NCI-H2029 (cell line): ENCODE data around the gene M6PR.

Source experiments
- DNase-seq: peaks from one replicate; lab custom pipeline; 2025; lab: John Stamatoyannopoulos, UW

Gene M6PR

GRCh38 chr12:8949342-8950220, at the start of gene M6PR:
Gene M6PR (minus strand): TSS chr12:8949645. CDS start chr12:8946404, 3,241 bp downstream.
- DNase-seq: peak; percentile 84

- DNase-seq: no peak
Observed at GRCh38 chr12:8996682-8997405, 47.4 kb upstream of the M6PR start.

GRCh38 chr12:8995021-8995775, 45.8 kb upstream of the M6PR start:
- DNase-seq: no peak

- DNase-seq: no peak
Observed at GRCh38 chr12:8993827-8994226, 44.4 kb upstream of the M6PR start.

GRCh38 chr12:8991371-8992345, 42.2 kb upstream of the M6PR start:
- no peak for DNase-seq

- DNase-seq: no peak
Observed at GRCh38 chr12:8989413-8989812, 40.0 kb upstream of the M6PR start, which contains the start of gene KLRG1. Gene KLRG1 (plus strand): TSS chr12:8989546. CDS start chr12:8989636, 90 bp downstream.

- DNase-seq: no peak
Observed at GRCh38 chr12:8987685-8988084, 38.2 kb upstream of the M6PR start.

- no peak for DNase-seq
Observed at GRCh38 chr12:8987163-8987562, 37.7 kb upstream of the M6PR start.

- DNase-seq: no peak
Observed at GRCh38 chr12:8985213-8985754, 35.8 kb upstream of the M6PR start.

- DNase-seq: no peak
Observed at GRCh38 chr12:8980137-8980536, 30.7 kb upstream of the M6PR start.

GRCh38 chr12:8970432-8970831, 21.0 kb upstream of the M6PR start:
- no peak for DNase-seq

- no peak for DNase-seq
Observed at GRCh38 chr12:8969861-8970411, 20.5 kb upstream of the M6PR start.

- DNase-seq: no peak
Observed at GRCh38 chr12:8968761-8969160, 19.3 kb upstream of the M6PR start.

GRCh38 chr12:8960176-8960575, 10.7 kb upstream of the M6PR start:
- DNase-seq: no peak

- no peak for DNase-seq
Observed at GRCh38 chr12:8958066-8958465, 8.6 kb upstream of the M6PR start.

GRCh38 chr12:8957561-8957960, 8.1 kb upstream of the M6PR start:
- DNase-seq: no peak

GRCh38 chr12:8956772-8957171, 7.3 kb upstream of the M6PR start:
- DNase-seq: no peak

- no peak for DNase-seq
Observed at GRCh38 chr12:8956073-8956472, 6.6 kb upstream of the M6PR start.

GRCh38 chr12:8953773-8954402, 4.4 kb upstream of the M6PR start:
- DNase-seq: no peak

- DNase-seq: no peak
Observed at GRCh38 chr12:8951744-8952143, 2.3 kb upstream of the M6PR start.
